Spleen (tissue), 7 donors: ENCODE measurements around the gene SIRT3.

Source experiments
- POLR2A ChIP-seq, 3 donors: fragments of 450-650 bp; IDR thresholded peaks; one replicate each; pipeline ENCODE4 v1.5.1; 2017; ENCODE audit warnings: antibody characterized with exemption in 3 of 3, mild to moderate bottlenecking in 1 of 3
- TF ChIP-seq, protein P1 (sequence below), 11 experiments: fragments of 200-600 bp in 7 of 11; fragments of 450-650 bp in 4 of 11; sonication (generic) in 4 of 11; IDR thresholded peaks in 8 of 11; conservative IDR thresholded peaks in 3 of 11; 1 replicate in 7 of 11; 2 replicates in 4 of 11; pipeline versions ENCODE4 v1.4.0 to v1.8.0; 2016 to 2021; ENCODE audit warnings: antibody characterized with exemption in 11 of 11, inconsistent platforms in 4 of 11, mild to moderate bottlenecking in 1 of 11
- donor health status: DM: no; HTN: no; CAD: no; lungs with moderate emphysema.
- donor health status: DM: no; HTN: no; CAD: no.
- donor health status: DM: no; HTN: no; CAD: no.

DNA sequence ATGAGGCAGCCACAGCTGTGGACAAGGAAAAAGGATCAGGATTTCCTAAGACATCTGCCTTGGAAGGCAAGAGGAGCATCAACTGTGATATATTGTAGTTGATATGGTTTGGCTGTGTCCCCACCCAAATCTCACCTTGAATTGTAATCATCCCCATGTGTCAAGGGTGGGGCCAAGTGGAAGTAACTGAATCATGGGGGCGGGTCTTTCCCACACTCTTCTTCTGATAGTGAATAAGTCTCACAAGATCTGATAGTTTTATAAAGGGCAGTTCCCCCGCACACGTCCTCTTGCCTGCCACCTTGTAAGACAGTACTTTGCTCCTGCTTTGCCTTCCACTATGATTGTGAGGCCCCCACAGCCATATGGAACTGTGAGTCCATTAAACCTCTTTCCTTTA is 18.4 kb downstream of the SIRT3 start:
- TF ChIP-seq, protein P1, sequence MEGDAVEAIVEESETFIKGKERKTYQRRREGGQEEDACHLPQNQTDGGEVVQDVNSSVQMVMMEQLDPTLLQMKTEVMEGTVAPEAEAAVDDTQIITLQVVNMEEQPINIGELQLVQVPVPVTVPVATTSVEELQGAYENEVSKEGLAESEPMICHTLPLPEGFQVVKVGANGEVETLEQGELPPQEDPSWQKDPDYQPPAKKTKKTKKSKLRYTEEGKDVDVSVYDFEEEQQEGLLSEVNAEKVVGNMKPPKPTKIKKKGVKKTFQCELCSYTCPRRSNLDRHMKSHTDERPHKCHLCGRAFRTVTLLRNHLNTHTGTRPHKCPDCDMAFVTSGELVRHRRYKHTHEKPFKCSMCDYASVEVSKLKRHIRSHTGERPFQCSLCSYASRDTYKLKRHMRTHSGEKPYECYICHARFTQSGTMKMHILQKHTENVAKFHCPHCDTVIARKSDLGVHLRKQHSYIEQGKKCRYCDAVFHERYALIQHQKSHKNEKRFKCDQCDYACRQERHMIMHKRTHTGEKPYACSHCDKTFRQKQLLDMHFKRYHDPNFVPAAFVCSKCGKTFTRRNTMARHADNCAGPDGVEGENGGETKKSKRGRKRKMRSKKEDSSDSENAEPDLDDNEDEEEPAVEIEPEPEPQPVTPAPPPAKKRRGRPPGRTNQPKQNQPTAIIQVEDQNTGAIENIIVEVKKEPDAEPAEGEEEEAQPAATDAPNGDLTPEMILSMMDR (IDR thresholded peaks at IDR 0.05 in 8 of 11, conservative IDR thresholded peaks at IDR 0.05 in 3 of 11) = no peak
- TF ChIP-seq POLR2A (IDR thresholded peaks at IDR 0.05) = no peak
